Renal cortex interstitium (tissue), 15 donors: ENCODE measurements around the gene TIMM10. TPM values are rescaled to one million over a fixed set of nuclear protein-coding genes. Genes with fewer than 3 reads are reported as not detected.
A peak's percentile ranks its signal among the peaks of the same experiment; 100 is the strongest.

Experiments used
- DNase-seq, 11 donors: peaks; one replicate each; pipeline ENCODE4 v3.0.0-alpha.2; 2013; ENCODE audit warnings: low read depth in 9 of 11, low spot score in 4 of 11; ENCODE audit errors: extremely low read depth in 1 of 11
- long read RNA-seq, 16 experiments: transcript quantifications; one replicate each; lab custom pipeline, GENCODE V29; 2026
- polyA plus RNA-seq, 3 donors: library from polyadenylated mRNA; unstranded; fragments of 120-200 nt; gene quantifications; one replicate each; pipeline ENCODE4 v1.2.1, GENCODE V29; 2013; ENCODE audit not compliant: insufficient read length in 3 of 3

Gene TIMM10
- polyA plus RNA-seq: 10 to 100 TPM; 32.0 to 40.3 (median 34.9) TPM
- long read RNA-seq, donor 1, transcript TIMM10-201 (3 exons, 680 nt): major isoform, 48 of 49 reads
- long read RNA-seq, donor 1, partial matches to known transcripts: 0 of 49 reads
- long read RNA-seq, donor 1, other reads (novel, unspliced or antisense): 0 of 49 reads
- long read RNA-seq, donor 2, transcript TIMM10-201 (3 exons, 680 nt): major isoform, 45 of 46 reads
- long read RNA-seq, donor 2, partial matches to known transcripts: 0 of 46 reads
- long read RNA-seq, donor 2, other reads (novel, unspliced or antisense): 0 of 46 reads
- long read RNA-seq, donor 3, transcript TIMM10-201 (3 exons, 680 nt): major isoform, 64 of 70 reads
- long read RNA-seq, donor 3, partial matches to known transcripts: 5 of 70 reads
- long read RNA-seq, donor 3, other reads (novel, unspliced or antisense): 0 of 70 reads
- long read RNA-seq, donor 4, transcript TIMM10-201 (3 exons, 680 nt): major isoform, 34 of 35 reads
- long read RNA-seq, donor 4, partial matches to known transcripts: 0 of 35 reads
- long read RNA-seq, donor 4, other reads (novel, unspliced or antisense): 0 of 35 reads
- long read RNA-seq, donor 5: 0 reads
- long read RNA-seq, donor 6, transcript TIMM10-201 (3 exons, 680 nt): major isoform, 36 of 36 reads
- long read RNA-seq, donor 6, partial matches to known transcripts: 0 of 36 reads
- long read RNA-seq, donor 6, other reads (novel, unspliced or antisense): 0 of 36 reads
- long read RNA-seq, donor 7, transcript TIMM10-201 (3 exons, 680 nt): major isoform, 47 of 49 reads
- long read RNA-seq, donor 7, partial matches to known transcripts: 0 of 49 reads
- long read RNA-seq, donor 7, other reads (novel, unspliced or antisense): 0 of 49 reads
- long read RNA-seq, donor 8, transcript TIMM10-201 (3 exons, 680 nt): major isoform, 75 of 78 reads
- long read RNA-seq, donor 8, partial matches to known transcripts: 0 of 78 reads
- long read RNA-seq, donor 8, other reads (novel, unspliced or antisense): 0 of 78 reads
- long read RNA-seq, donor 9, transcript TIMM10-201 (3 exons, 680 nt): major isoform, 46 of 47 reads
- long read RNA-seq, donor 9, partial matches to known transcripts: 0 of 47 reads
- long read RNA-seq, donor 9, other reads (novel, unspliced or antisense): 0 of 47 reads
- long read RNA-seq, donor 10, transcript TIMM10-201 (3 exons, 680 nt): major isoform, 68 of 69 reads
- long read RNA-seq, donor 10, partial matches to known transcripts: 0 of 69 reads
- long read RNA-seq, donor 10, other reads (novel, unspliced or antisense): 0 of 69 reads
- long read RNA-seq, donor 11, transcript TIMM10-201 (3 exons, 680 nt): major isoform, 29 of 30 reads
- long read RNA-seq, donor 11, partial matches to known transcripts: 0 of 30 reads
- long read RNA-seq, donor 11, other reads (novel, unspliced or antisense): 0 of 30 reads
- long read RNA-seq, donor 12, transcript TIMM10-201 (3 exons, 680 nt): major isoform, 18 of 18 reads
- long read RNA-seq, donor 12, partial matches to known transcripts: 0 of 18 reads
- long read RNA-seq, donor 12, other reads (novel, unspliced or antisense): 0 of 18 reads
- long read RNA-seq, donor 13: 0 reads
- long read RNA-seq, donor 14, transcript TIMM10-201 (3 exons, 680 nt): major isoform, 57 of 58 reads
- long read RNA-seq, donor 14, partial matches to known transcripts: 0 of 58 reads
- long read RNA-seq, donor 14, other reads (novel, unspliced or antisense): 0 of 58 reads
- long read RNA-seq, donor 15, transcript TIMM10-201 (3 exons, 680 nt): major isoform, 13 of 15 reads
- long read RNA-seq, donor 15, partial matches to known transcripts: 0 of 15 reads
- long read RNA-seq, donor 15, other reads (novel, unspliced or antisense): 0 of 15 reads
- long read RNA-seq, donor 16, transcript TIMM10-201 (3 exons, 680 nt): major isoform, 104 of 108 reads
- long read RNA-seq, donor 16, partial matches to known transcripts: 0 of 108 reads
- long read RNA-seq, donor 16, other reads (novel, unspliced or antisense): 0 of 108 reads

- DNase-seq: peak; percentile 82 to 96 (median 91)
These were observed at the start of gene TIMM10 for GRCh38 chr11:57530596-57531507. TIMM10 (minus strand) TSS chr11:57530754; CDS start chr11:57530189, 565 bp downstream.

- no peak for DNase-seq
These were observed 43.5 kb upstream of the TIMM10 start for GRCh38 chr11:57574061-57574460.

GRCh38 chr11:57571606-57572005, 41.1 kb upstream of the TIMM10 start:
- no peak for DNase-seq

- peak in 10 of 11 donors; percentile 54 to 85 (median 76) for DNase-seq
These were observed 37.8 kb upstream of the TIMM10 start for GRCh38 chr11:57568330-57568766.

- peak in 7 of 11 donors; percentile 27 to 51 (median 35) for DNase-seq
These were observed 37.2 kb upstream of the TIMM10 start, which contains the start of gene UBE2L6 for GRCh38 chr11:57567515-57568329. UBE2L6 (minus strand) TSS chr11:57567672; CDS start chr11:57567611, 61 bp downstream.

- peak in 3 of 11 donors; percentile 11 to 14 (median 12) for DNase-seq
These were observed 36.5 kb upstream of the TIMM10 start for GRCh38 chr11:57566905-57567514.

- DNase-seq: peak in 6 of 11 donors; percentile 15 to 39 (median 20)
These were observed 35.7 kb upstream of the TIMM10 start for GRCh38 chr11:57566005-57566904.

- no peak for DNase-seq
These were observed 32.0 kb upstream of the TIMM10 start for GRCh38 chr11:57562596-57562995.

- no peak for DNase-seq
These were observed 29.6 kb upstream of the TIMM10 start for GRCh38 chr11:57560146-57560545.

GRCh38 chr11:57556041-57556440, 25.5 kb upstream of the TIMM10 start:
- DNase-seq: no peak

GRCh38 chr11:57555393-57555792, 24.8 kb upstream of the TIMM10 start:
- DNase-seq: no peak

- no peak for DNase-seq
These were observed 21.9 kb upstream of the TIMM10 start for GRCh38 chr11:57552479-57552878.

- DNase-seq: no peak
These were observed 21.4 kb upstream of the TIMM10 start for GRCh38 chr11:57551941-57552340.

- no peak for DNase-seq
These were observed 19.4 kb upstream of the TIMM10 start for GRCh38 chr11:57549983-57550382.
